Measurements from ENCODE around the gene MEOX1.

GRCh38 chr17:43601280-43602039 lies 60.3 kb downstream of the MEOX1 start:
- no peak for TF ChIP-seq CTCF (conservative IDR thresholded peaks at IDR 0.05)
- no peak for TF ChIP-seq EZH2 (IDR thresholded peaks at IDR 0.05; ENCODE audit: low read depth)
